ENCODE measurements around the gene USP30.

USP30 gene

DNA sequence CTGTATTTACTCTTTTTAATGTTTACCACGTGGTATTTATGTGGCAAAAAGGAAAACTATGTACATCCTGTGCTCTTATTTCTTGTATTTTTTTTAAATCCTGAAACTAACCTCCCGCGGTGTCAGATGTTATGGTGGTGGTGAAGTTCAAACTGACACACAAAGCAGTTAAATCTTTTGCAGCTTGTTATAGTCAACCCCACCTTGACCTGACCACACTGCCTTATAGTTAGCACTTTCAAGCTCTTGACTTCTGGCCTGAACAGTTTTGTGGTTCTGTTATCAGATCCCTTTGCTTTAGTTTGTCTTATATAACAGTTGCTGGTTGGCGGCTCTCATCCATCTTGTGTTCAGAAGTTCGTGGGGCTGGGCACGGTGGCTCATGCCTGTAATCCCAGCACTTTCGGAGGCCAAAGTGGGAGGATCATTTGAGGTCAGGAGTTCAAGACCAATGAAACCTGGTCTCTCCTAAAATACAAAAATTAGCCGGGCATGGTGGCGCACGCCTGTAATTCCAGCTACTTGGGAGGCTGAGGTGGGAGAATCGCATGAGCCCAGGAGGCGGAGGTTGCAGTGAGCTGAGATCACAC lies 47.1 kb downstream of the USP30 start:
- Histone ChIP-seq H3K36me3 (peaks cover 9% of the 10 kb centered on the region), H3K4me1 (ENCODE audit: control insufficient read depth in 1 of 2, insufficient read depth in 1 of 2, low read depth in 1 of 2, low read length in 1 of 2) (peaks cover 17 to 19% of the 10 kb centered on the region in 2 experiments), H3K4me3 (ENCODE audit: low read depth in 1 of 2, low read length in 1 of 2) (no peak overlapping the region), H3K27me3 (no peaks in the 10 kb centered on the region), H3K9me3 (no peaks in the 10 kb centered on the region), H3K27ac (no peak overlapping the region)
- TF ChIP-seq, protein P1, sequence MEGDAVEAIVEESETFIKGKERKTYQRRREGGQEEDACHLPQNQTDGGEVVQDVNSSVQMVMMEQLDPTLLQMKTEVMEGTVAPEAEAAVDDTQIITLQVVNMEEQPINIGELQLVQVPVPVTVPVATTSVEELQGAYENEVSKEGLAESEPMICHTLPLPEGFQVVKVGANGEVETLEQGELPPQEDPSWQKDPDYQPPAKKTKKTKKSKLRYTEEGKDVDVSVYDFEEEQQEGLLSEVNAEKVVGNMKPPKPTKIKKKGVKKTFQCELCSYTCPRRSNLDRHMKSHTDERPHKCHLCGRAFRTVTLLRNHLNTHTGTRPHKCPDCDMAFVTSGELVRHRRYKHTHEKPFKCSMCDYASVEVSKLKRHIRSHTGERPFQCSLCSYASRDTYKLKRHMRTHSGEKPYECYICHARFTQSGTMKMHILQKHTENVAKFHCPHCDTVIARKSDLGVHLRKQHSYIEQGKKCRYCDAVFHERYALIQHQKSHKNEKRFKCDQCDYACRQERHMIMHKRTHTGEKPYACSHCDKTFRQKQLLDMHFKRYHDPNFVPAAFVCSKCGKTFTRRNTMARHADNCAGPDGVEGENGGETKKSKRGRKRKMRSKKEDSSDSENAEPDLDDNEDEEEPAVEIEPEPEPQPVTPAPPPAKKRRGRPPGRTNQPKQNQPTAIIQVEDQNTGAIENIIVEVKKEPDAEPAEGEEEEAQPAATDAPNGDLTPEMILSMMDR (IDR thresholded peaks at IDR 0.05) = no peak

DNA sequence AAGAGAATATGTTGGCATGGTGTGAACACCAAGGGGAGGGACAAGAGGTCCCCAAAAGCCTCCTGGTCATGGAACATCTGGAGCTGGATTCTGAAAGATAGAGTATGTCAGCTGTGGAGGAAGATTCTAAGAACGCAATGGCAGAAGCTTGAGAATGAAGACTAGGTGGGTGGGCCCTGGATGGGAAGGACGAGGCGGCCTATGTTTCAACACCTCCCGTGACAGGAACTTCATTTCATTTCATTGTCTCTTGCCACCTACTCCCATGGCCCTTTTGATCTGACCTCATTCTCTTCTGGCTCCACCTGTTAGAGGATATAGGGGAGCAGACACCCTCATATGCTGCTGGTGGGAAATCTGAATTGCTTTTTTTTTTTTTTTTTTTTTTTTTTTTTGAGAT lies 48.4 kb downstream of the USP30 start:
- H3K27ac ChIP-seq = no peak overlapping the region
- no peaks in the 10 kb centered on the region for H3K27me3 ChIP-seq
- H3K36me3 ChIP-seq = peaks cover 15% of the 10 kb centered on the region
- no peaks in the 10 kb centered on the region for H3K9me3 ChIP-seq
- TF ChIP-seq, protein P1 (IDR thresholded peaks at IDR 0.05) = no peak
- H3K4me1 ChIP-seq (ENCODE audit: control insufficient read depth in 1 of 2, insufficient read depth in 1 of 2, low read depth in 1 of 2, low read length in 1 of 2) = peaks cover 17 to 19% of the 10 kb centered on the region in 2 experiments
- H3K4me3 ChIP-seq (ENCODE audit: low read depth in 1 of 2, low read length in 1 of 2) = no peak overlapping the region

DNA sequence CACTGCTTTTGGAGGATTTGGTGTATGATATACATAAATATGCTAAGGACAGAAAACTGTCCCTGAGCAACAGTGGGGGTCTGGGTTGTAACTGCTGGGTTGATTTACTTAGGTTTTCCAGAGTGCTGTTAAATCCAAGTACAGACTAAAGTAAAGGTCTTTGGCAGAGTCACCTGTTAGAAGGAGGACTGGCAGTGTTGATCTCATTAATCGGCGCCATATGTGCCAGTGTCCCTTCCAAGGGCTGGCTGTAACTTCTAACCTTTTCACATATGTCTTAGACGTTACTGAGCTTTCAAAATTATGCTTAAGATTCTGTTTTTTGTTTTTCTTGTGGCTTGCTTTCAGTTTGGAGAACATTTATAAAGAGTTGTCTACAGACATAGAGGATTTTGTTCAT lies 50.1 kb downstream of the USP30 start:
- Histone ChIP-seq H3K27me3 (no peaks in the 10 kb centered on the region), H3K36me3 (peaks cover 15% of the 10 kb centered on the region), H3K4me1 (ENCODE audit: control insufficient read depth in 1 of 2, insufficient read depth in 1 of 2, low read depth in 1 of 2, low read length in 1 of 2) (peaks cover 14 to 15% of the 10 kb centered on the region in 2 experiments), H3K27ac (no peak overlapping the region), H3K4me3 (ENCODE audit: low read depth in 1 of 2, low read length in 1 of 2) (no peak overlapping the region), H3K9me3 (no peaks in the 10 kb centered on the region)
- TF ChIP-seq, protein P1 (IDR thresholded peaks at IDR 0.05) = no peak

DNA sequence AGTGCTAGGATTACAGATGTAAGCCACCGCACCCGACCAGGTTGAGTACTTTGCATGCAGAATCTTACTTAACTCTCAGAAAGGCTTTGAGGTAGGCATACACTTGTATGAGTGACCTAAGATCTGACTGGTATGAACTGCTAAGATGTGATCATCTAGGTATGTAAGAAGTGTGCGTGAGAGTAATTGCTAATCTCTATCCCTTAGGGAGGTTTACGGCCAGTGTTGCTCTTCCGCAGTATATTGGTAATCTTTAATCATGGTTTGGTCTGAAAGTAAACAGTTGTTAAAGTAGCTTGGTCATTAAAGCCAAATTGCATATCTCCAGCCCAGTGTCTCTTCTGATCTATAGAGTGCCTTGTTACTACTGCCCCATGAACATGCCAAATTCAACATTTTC lies 52.8 kb downstream of the USP30 start:
- Histone ChIP-seq H3K36me3 (peaks cover 15% of the 10 kb centered on the region), H3K4me1 (ENCODE audit: control insufficient read depth in 1 of 2, insufficient read depth in 1 of 2, low read depth in 1 of 2, low read length in 1 of 2) (peaks cover 0 to 2% of the 10 kb centered on the region in 2 experiments), H3K4me3 (ENCODE audit: low read depth in 1 of 2, low read length in 1 of 2) (no peak overlapping the region), H3K27me3 (no peaks in the 10 kb centered on the region), H3K27ac (no peak overlapping the region), H3K9me3 (no peaks in the 10 kb centered on the region)
- TF ChIP-seq, protein P1 (IDR thresholded peaks at IDR 0.05) = no peak

DNA sequence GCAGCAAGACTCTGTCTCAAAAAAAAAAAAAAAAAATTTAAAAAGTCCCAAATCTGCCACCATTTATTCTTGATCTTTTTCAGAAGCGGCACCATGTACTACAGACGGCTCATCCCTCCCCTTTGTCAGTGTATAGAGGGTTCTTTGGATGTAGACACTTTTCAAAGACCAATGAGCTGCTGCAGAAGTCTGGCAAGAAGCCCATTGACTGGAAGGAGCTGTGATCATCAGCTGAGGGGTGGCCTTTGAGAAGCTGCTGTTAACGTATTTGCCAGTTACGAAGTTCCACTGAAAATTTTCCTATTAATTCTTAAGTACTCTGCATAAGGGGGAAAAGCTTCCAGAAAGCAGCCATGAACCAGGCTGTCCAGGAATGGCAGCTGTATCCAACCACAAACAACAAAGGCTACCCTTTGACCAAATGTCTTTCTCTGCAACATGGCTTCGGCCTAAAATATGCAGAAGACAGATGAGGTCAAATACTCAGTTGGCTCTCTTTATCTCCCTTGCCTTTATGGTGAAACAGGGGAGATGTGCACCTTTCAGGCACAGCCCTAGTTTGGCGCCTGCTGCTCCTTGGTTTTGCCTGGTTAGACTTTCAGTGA lies 57.5 kb downstream of the USP30 start:
- H3K27ac ChIP-seq = no peak overlapping the region
- H3K9me3 ChIP-seq = no peaks in the 10 kb centered on the region
- peaks cover 3% of the 10 kb centered on the region for H3K36me3 ChIP-seq
- no peaks in the 10 kb centered on the region for H3K27me3 ChIP-seq
- no peak overlapping the region for H3K4me3 ChIP-seq (ENCODE audit: low read depth in 1 of 2, low read length in 1 of 2)
- TF ChIP-seq, protein P1 (IDR thresholded peaks at IDR 0.05) = no peak
- peaks cover 5 to 10% of the 10 kb centered on the region in 2 experiments for H3K4me1 ChIP-seq (ENCODE audit: control insufficient read depth in 1 of 2, insufficient read depth in 1 of 2, low read depth in 1 of 2, low read length in 1 of 2)

Measured in neutrophil (primary cell).